NB4 (cell line): ENCODE data around the gene SYMPK.

Experiments used
- CTCF ChIP-seq: IDR thresholded peaks from one replicate; pipeline ENCODE4 v1.5.1; 2012; ENCODE audit warnings: low read depth, low read length
- MAX ChIP-seq: IDR thresholded peaks from 2 replicates; pipeline ENCODE4 v1.6.1; 2011; ENCODE audit warnings: low read depth, low read length
- MYC ChIP-seq: IDR thresholded peaks from 2 replicates; pipeline ENCODE4 v1.6.1; 2011; ENCODE audit warnings: low read depth, low read length
- POLR2A ChIP-seq: IDR thresholded peaks from 2 replicates; pipeline ENCODE4 v1.6.1; 2011; ENCODE audit warnings: mild to moderate bottlenecking; ENCODE audit not compliant: insufficient read length; ENCODE audit errors: extremely low read depth

- TF ChIP-seq CTCF, result no peak
- no peak for TF ChIP-seq POLR2A
- TF ChIP-seq MAX, result no peak
- no peak for TF ChIP-seq MYC
Observed at GRCh38 chr19:45852145-45852750, 10.7 kb downstream of the SYMPK start.
